ENCODE measurements around the gene NHLH2. TPM values are rescaled to one million over a fixed set of nuclear protein-coding genes. Genes with fewer than 3 reads are reported as not detected.

Gene NHLH2
- total and polyA plus RNA-seq, 2 donors (not counting 1 experiment from before 2014, with no cell fraction given), result not detected

DNA sequence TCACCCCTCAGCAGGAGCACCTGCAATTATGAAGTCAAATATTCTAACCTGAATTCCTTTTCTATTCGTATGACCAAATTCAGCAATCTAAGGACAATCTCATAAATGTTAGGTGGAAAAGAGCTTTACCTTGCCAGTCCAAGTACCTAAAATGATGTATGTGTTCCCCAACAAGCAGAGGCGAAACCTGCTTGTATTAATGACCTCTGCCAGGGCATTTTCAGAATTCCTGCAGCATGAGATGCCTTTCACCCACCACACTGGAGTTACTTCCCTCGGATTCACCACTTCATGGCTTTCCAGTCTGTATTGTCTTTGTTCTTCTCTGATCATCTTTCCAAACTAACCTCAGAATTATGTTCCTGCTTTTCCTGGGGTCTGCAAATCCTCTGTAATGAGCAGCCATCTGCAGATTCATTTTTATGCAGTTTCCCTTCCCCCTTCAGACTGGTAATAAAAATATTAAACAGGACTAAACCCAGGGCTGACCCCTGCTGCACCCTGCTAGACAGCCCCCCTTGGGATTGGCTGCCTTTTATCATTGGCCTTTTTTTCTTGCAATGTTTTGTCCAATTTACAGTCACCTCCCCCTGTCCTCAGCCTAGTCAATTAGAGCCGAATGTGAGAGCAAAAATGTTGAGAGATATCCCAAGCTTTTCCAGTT is 45.8 kb downstream of the NHLH2 start:
- ChIA-PET POLR2A (no interaction called here), CTCF (no interaction called here)
- no peaks in the 10 kb centered on the region for H4K20me1 ChIP-seq (ENCODE audit: control insufficient read depth, insufficient read depth, low read length, poor library complexity, severe bottlenecking)
- peaks cover 17% of the 10 kb centered on the region for H3K27me3 Mint-ChIP-seq
- no peak for TF ChIP-seq EZH2 (IDR thresholded peaks at IDR 0.05; ENCODE audit: borderline replicate concordance, insufficient read depth, low read depth, low read length, poor library complexity, severe bottlenecking)
- TF ChIP-seq, protein P1, sequence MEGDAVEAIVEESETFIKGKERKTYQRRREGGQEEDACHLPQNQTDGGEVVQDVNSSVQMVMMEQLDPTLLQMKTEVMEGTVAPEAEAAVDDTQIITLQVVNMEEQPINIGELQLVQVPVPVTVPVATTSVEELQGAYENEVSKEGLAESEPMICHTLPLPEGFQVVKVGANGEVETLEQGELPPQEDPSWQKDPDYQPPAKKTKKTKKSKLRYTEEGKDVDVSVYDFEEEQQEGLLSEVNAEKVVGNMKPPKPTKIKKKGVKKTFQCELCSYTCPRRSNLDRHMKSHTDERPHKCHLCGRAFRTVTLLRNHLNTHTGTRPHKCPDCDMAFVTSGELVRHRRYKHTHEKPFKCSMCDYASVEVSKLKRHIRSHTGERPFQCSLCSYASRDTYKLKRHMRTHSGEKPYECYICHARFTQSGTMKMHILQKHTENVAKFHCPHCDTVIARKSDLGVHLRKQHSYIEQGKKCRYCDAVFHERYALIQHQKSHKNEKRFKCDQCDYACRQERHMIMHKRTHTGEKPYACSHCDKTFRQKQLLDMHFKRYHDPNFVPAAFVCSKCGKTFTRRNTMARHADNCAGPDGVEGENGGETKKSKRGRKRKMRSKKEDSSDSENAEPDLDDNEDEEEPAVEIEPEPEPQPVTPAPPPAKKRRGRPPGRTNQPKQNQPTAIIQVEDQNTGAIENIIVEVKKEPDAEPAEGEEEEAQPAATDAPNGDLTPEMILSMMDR (IDR thresholded peaks at IDR 0.05), result no peak
- peaks cover 0 to 4% (median 0%) of the 10 kb centered on the region in 3 donors for H3K9me3 ChIP-seq (ENCODE audit: control extremely low read depth in 1 of 3, control insufficient read depth in 2 of 3, insufficient read depth in 1 of 3, low read length in 2 of 3)
- H3K27ac Mint-ChIP-seq, result no peak overlapping the region
- no peak overlapping the region for H3K4me3 ChIP-seq (ENCODE audit: control extremely low read depth in 1 of 5, extremely low read depth in 1 of 5, insufficient read depth in 1 of 5, low read depth in 2 of 5, low read length in 4 of 5)
- DNase-seq, result no peak
- H3K4me3 Mint-ChIP-seq, result no peak overlapping the region
- H3K9me3 Mint-ChIP-seq (ENCODE audit: insufficient read depth), result no peaks in the 10 kb centered on the region
- ATAC-seq (ENCODE audit: low read depth), result no peak
- H3K4me1 ChIP-seq (ENCODE audit: control insufficient read depth in 2 of 2, insufficient read depth in 2 of 2, low read length in 2 of 2), result no peaks in the 10 kb centered on the region
- WGBS (ENCODE audit: insufficient coverage), result 93% methylated on average over 2 of the region's 4 CpGs
- no peak overlapping the region for H3K4me2 ChIP-seq (replicated peaks; ENCODE audit: low read depth, low read length, poor library complexity, severe bottlenecking)
- no peak overlapping the region for H3K9ac ChIP-seq (ENCODE audit: low read length)
- H3K27me3 ChIP-seq (replicated peaks in 1 of 4; ENCODE audit: control extremely low read depth in 1 of 4, control insufficient read depth in 3 of 4, insufficient read depth in 4 of 4, low read length in 3 of 4), result peaks cover 0 to 10% (median 2%) of the 10 kb centered on the region in 4 experiments
- H3K27ac ChIP-seq (ENCODE audit: low read length in 2 of 2), result no peak overlapping the region
- intact Hi-C loops (cut with micrococcal nuclease), result no loop called here
- no peaks in the 10 kb centered on the region for H3K4me1 Mint-ChIP-seq
- H3K36me3 ChIP-seq (replicated peaks in 1 of 2; ENCODE audit: control extremely low read depth in 1 of 2, control insufficient read depth in 1 of 2, extremely low read depth in 1 of 2, insufficient read depth in 2 of 2, low read length in 1 of 2), result no peaks in the 10 kb centered on the region
- no peaks in the 10 kb centered on the region for H3K79me2 ChIP-seq (ENCODE audit: control insufficient read depth, insufficient read depth, low read length)
- no peak overlapping the region for H2AFZ ChIP-seq (ENCODE audit: insufficient read depth, low read depth, low read length, poor library complexity, severe bottlenecking)

DNA sequence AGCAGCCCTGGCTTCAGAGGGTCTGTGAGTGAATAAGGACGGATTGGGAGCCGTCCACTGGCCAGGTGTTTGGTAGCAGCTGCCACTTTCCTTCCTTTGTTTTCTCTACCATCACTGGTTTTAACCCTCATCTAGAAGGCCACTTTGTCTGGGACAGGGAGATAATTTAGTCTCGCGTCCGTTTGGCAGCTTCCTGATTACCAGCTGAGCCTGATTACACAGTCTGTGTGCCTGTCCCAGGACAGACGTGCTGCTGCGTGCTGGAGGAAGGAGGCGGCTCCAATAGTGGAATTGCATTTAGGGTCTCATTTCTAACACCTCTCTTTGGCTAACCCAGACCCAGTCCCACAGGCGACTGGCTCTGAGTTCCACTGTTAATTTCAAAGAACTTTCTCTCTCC is 47.8 kb downstream of the NHLH2 start:
- TF ChIP-seq, protein P1 (IDR thresholded peaks at IDR 0.05), result no peak
- no peak for TF ChIP-seq EZH2 (IDR thresholded peaks at IDR 0.05; ENCODE audit: borderline replicate concordance, insufficient read depth, low read depth, low read length, poor library complexity, severe bottlenecking)
- Mint-ChIP-seq H3K9me3 (ENCODE audit: insufficient read depth) (no peaks in the 10 kb centered on the region), H3K4me1 (no peaks in the 10 kb centered on the region), H3K27me3 (peaks cover 20% of the 10 kb centered on the region), H3K4me3 (no peak overlapping the region), H3K27ac (no peak overlapping the region)
- DNase-seq (no peak), ATAC-seq (ENCODE audit: low read depth) (no peak)
- Histone ChIP-seq H3K9me3 (ENCODE audit: control extremely low read depth in 1 of 3, control insufficient read depth in 2 of 3, insufficient read depth in 1 of 3, low read length in 2 of 3) (peaks cover 0 to 4% (median 0%) of the 10 kb centered on the region in 3 donors), H4K20me1 (ENCODE audit: control insufficient read depth, insufficient read depth, low read length, poor library complexity, severe bottlenecking) (no peaks in the 10 kb centered on the region), H3K36me3 (replicated peaks in 1 of 2; ENCODE audit: control extremely low read depth in 1 of 2, control insufficient read depth in 1 of 2, extremely low read depth in 1 of 2, insufficient read depth in 2 of 2, low read length in 1 of 2) (no peaks in the 10 kb centered on the region), H3K4me2 (replicated peaks; ENCODE audit: low read depth, low read length, poor library complexity, severe bottlenecking) (no peak overlapping the region), H3K27me3 (replicated peaks in 1 of 4; ENCODE audit: control extremely low read depth in 1 of 4, control insufficient read depth in 3 of 4, insufficient read depth in 4 of 4, low read length in 3 of 4) (peaks cover 0 to 10% (median 2%) of the 10 kb centered on the region in 4 experiments), H2AFZ (ENCODE audit: insufficient read depth, low read depth, low read length, poor library complexity, severe bottlenecking) (no peak overlapping the region), H3K4me1 (ENCODE audit: control insufficient read depth in 2 of 2, insufficient read depth in 2 of 2, low read length in 2 of 2) (no peaks in the 10 kb centered on the region), H3K79me2 (ENCODE audit: control insufficient read depth, insufficient read depth, low read length) (no peaks in the 10 kb centered on the region), H3K27ac (ENCODE audit: low read length in 2 of 2) (no peak overlapping the region), H3K9ac (ENCODE audit: low read length) (no peak overlapping the region), H3K4me3 (ENCODE audit: control extremely low read depth in 1 of 5, extremely low read depth in 1 of 5, insufficient read depth in 1 of 5, low read depth in 2 of 5, low read length in 4 of 5) (no peak overlapping the region)
- 53% methylated on average over 8 of the region's 9 CpGs for WGBS (ENCODE audit: insufficient coverage)
- intact Hi-C loops (cut with micrococcal nuclease), result no loop called here
- ChIA-PET CTCF (no interaction called here), POLR2A (no interaction called here)
